C4-2B (cell line): ENCODE measurements around the gene NRG3.

Experiments
- ZFX ChIP-seq: fragments of 450-650 bp; IDR thresholded peaks from 2 replicates; pipeline ENCODE4 v1.6.1; 2017
- TF ChIP-seq, protein P1 (sequence below): fragments of 450-650 bp; conservative IDR thresholded peaks from 2 replicates; pipeline ENCODE4 v1.5.1; 2017; ENCODE audit warnings: mild to moderate bottlenecking

DNA sequence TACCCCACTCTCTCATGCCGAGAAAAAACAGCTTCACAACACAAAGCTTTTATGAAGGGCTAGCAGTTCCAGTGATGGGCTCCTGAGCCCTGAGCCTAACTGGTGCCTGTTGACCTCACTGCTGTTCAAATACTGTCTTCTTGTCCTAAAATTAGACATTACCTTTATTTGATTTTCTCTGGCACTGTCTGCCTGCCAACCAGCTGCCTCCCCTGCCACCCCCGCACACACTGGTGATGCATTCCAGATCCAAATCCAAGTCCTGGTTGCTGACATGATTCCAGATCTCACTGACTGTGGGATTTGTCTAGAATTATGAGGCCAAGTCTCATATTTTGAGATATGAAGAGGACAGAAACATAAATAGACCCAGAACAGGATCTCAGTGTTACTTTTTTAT, 816.2 kb downstream of the NRG3 start:
- TF ChIP-seq, protein P1, sequence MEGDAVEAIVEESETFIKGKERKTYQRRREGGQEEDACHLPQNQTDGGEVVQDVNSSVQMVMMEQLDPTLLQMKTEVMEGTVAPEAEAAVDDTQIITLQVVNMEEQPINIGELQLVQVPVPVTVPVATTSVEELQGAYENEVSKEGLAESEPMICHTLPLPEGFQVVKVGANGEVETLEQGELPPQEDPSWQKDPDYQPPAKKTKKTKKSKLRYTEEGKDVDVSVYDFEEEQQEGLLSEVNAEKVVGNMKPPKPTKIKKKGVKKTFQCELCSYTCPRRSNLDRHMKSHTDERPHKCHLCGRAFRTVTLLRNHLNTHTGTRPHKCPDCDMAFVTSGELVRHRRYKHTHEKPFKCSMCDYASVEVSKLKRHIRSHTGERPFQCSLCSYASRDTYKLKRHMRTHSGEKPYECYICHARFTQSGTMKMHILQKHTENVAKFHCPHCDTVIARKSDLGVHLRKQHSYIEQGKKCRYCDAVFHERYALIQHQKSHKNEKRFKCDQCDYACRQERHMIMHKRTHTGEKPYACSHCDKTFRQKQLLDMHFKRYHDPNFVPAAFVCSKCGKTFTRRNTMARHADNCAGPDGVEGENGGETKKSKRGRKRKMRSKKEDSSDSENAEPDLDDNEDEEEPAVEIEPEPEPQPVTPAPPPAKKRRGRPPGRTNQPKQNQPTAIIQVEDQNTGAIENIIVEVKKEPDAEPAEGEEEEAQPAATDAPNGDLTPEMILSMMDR, result no peak
- TF ChIP-seq ZFX, result no peak
